ENCODE results near the gene RGS14. TPM values are rescaled to one million over a fixed set of nuclear protein-coding genes. Genes with fewer than 3 reads are reported as not detected.
"Not testable (repeated sequence)": the region's sequence is repeated elsewhere in the genome, so short reads cannot be mapped to it uniquely, and the experiment has no call there.

RGS14 gene
- total RNA-seq, 1 experiment from 2014 or later: 12.3 TPM

DNA sequence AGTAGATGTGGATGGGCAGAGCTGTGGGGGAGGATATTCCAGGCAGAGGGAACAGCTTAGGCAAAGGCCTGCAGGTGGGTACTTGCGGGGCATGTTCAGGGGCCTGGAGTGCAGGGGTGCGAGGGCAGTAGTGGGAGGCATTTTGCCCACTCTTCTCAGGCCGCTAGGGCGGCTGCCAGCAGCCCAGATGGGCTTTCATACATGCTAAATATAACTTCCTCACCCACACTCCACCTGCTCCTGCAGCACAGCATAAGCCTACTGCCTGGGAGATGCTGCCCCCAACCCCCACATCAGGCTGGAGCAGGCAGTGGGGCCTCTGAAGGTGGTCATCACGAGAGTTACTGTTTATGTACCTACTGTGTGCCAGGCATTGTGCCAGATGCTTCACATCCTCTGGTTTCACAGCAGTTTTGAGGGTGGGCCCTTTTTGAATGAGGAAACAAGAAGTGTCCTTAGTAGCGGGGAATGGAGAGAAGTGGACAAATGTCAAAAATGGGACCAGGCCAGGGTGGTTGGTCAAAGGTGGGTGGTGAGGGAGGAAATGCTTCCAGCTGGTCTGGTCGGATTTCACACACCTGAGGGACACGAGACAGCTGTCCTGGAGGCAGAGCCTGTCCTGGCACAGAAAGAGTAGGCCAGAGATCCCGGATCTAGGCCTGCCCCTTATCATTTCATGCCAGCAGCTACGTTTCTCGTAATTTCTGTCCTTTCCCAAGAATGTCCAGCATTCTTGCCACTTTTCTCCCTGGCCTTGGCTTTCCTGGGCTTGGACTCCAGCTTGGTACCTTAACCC lies 12.1 kb downstream of the RGS14 start:
- no peak for DNase-seq (ENCODE audit: low read depth, low spot score)
- in situ Hi-C loops (cut with HindIII; ENCODE audit: low pct_unique_long_range_greater_than_20kb, low sequenced_read_pairs): no loop called here

DNA sequence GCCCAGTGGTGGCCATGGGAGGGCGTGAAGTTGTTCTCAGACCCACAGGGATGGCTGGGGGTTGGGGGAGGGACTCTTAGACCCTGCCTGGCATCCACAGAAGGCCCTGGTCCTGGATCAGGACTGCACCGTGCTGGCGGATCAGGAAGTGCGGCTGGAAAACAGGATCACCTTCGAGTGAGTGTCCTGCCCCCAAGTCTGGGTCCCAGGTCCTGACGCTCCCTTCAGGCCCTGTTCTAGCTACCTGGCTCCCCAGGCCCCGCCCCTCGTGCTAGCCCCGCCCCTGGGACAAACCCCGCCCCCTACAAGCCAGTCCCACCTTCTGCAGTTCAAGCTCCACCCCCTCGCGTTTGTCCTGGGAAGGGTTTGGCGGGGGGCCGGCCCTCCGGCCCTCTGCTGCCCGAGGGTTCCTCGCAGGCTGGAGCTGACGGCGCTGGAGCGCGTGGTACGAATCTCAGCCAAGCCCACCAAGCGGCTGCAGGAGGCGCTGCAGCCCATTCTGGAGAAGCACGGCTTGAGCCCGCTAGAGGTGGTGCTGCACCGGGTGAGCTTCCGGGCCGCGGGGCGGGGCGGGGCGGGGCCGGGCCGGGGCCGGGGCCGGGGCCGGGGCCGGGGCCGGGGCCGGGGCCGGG lies 12.9 kb downstream of the RGS14 start:
- in situ Hi-C loops (cut with HindIII; ENCODE audit: low pct_unique_long_range_greater_than_20kb, low sequenced_read_pairs): no loop called here
- peak; percentile 89 for DNase-seq (ENCODE audit: low read depth, low spot score)

DNA sequence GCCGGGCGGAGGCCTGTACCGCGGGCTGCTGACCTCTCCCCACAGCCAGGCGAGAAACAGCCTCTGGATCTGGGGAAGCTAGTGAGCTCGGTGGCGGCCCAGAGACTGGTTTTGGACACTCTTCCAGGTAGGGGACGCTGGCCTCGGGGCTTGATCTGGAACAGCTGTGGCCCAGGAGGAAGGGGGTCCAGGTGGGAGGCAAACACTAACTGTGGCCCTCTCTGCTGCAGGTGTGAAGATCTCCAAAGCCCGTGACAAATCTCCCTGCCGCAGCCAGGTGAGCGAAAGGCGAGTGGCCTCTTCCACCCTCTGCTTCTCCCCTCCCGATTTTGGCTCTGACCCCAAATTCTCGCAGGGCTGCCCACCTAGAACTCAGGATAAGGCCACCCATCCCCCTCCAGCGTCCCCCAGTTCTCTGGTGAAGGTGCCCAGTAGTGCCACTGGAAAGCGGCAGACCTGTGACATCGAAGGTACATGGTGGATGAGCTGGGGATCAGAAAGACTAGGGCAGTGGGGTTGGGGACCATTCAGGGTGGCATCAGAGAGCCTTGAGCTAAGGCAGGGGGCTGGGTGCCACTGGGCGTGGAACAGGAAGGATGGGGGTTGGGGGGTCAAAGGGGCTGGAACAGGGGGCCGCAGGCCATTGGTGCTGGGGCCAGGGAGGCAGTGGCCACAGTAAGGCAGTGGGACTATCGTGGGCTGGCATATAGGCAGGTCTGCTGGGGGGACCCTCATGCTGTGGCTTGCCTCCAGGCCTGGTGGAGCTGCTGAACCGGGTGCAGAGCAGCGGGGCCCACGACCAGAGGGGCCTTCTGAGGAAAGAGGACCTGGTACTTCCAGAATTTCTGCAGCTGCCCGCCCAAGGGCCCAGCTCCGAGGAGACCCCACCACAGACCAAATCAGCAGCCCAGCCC lies 13.7 kb downstream of the RGS14 start:
- no peak for DNase-seq (ENCODE audit: low read depth, low spot score)
- in situ Hi-C loops (cut with HindIII; ENCODE audit: low pct_unique_long_range_greater_than_20kb, low sequenced_read_pairs): no loop called here

DNA sequence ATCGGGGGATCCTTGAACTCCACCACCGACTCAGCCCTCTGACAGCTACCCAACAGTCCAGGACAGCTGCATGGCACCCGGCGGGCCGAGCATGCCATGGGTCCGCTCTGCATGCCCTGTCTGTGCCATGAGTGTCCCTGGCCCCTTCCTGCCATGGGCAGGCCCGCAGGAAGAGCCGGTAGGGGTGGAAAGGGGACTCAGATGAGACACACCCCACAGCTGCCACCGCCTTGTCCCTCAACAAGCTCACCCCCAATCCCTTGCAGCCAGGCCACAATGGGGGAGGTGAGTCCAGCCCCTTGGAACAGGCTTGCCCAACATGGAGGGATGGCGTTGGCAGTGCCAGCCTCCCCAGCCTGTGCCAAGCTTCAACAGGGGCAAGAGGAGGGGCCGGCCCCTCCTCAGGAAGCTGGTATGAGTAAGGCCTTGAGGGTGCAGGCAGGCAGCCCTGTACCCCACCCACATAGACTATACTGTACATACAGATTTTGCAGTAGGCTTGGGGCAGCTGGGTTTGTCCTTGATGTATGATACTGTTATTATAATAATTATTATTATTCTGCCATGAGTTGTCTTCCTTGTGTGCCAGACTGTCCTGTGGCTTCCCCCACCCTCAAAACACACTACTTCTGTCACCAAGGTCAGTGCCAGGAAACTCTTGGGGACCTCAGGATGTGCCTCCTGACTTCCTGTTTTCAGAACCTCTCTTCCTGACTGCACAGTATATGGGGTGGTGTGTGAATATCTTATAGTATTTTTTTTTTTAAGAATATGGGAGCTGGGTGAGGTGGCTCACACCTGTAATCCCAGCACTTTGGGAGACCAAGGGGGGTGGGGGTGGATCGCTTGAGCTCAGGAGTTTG lies 14.5 kb downstream of the RGS14 start:
- in situ Hi-C loops (cut with HindIII; ENCODE audit: low pct_unique_long_range_greater_than_20kb, low sequenced_read_pairs): no loop called here
- DNase-seq (ENCODE audit: low read depth, low spot score): no peak

DNA sequence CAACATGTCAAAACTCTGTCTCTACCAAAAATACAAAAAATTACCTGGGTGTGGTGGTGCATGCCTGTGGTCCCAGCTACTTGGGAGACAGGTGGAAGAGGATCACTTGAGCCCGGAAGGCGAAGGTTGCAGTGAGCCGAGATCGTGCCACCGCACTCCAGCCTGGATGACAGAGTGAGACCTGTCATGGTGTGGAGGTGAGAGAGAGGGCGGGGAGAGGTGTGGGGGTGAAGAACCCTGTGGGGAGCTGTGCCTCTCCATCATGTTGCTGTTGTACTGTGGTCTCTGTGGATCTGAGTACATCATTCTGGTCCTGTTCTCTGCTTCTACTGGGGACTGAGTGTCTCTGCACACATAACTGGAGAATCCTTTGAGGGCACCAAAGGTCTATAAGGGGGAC lies 15.2 kb downstream of the RGS14 start:
- in situ Hi-C loops (cut with HindIII; ENCODE audit: low pct_unique_long_range_greater_than_20kb, low sequenced_read_pairs): no loop called here
- no peak for DNase-seq (ENCODE audit: low read depth, low spot score)

DNA sequence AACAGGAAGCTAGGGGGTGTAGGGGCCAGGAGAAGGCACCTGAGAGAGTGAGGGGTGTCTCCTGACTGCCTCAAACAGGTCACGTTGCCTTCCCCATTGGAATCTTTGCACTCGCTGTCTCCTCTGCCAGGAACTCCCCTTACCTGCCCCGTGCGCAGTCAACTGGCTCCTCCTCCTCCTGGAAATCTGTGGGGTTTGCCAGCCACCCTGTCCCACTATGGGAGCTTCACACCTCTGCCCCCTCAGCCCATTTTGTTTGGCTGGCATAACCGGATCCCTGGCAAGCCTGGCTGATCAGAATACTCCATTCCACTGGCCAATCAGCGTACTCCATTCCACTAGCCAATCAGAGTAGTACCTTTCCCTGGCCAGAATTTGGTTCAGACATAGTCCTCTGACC lies 16.1 kb downstream of the RGS14 start:
- DNase-seq (ENCODE audit: low read depth, low spot score): no peak
- in situ Hi-C loops (cut with HindIII; ENCODE audit: low pct_unique_long_range_greater_than_20kb, low sequenced_read_pairs): no loop called here

DNA sequence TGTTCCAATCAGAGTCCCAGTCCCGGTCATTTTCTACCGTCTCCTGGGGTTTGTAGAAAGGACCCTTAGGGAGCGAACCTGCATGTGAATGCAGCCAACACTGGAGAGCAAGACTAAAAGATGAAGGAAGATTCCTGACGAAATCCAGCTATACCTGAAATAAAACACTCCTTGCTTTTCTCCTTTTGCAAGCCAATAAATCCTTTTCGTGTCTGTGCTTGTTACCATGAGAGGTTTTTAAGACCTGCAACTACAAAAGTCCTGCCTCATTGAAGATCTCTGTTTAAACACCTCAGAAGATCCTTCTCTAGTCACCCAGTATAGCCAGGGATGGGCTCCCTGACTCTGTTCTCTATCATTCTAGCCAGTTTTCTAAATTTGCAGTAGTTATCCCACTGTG lies 16.5 kb downstream of the RGS14 start:
- no peak for DNase-seq (ENCODE audit: low read depth, low spot score)
- in situ Hi-C loops (cut with HindIII; ENCODE audit: low pct_unique_long_range_greater_than_20kb, low sequenced_read_pairs): no loop called here

DNA sequence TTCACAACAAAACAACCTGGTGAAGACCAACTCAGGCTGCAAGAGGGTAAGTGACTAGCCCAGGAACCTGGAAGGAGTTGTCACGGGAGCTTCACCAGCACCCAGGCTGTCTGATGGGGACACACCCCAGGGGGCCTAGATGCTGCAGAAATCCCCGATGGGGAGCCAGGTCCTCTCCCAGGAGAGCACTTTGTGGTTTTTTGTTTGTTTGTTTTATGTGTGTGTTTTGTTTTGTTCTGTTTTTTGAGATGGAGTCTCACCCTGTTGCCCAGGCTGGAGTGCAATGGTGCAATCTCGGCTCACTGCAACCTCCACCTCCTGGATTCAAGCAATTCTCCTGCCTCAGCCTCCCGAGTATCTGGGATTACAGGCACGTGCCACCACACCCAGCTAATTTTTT lies 17.8 kb downstream of the RGS14 start:
- DNase-seq (ENCODE audit: low read depth, low spot score); in situ Hi-C loops (cut with HindIII; ENCODE audit: low pct_unique_long_range_greater_than_20kb, low sequenced_read_pairs): not testable (repeated sequence)

DNA sequence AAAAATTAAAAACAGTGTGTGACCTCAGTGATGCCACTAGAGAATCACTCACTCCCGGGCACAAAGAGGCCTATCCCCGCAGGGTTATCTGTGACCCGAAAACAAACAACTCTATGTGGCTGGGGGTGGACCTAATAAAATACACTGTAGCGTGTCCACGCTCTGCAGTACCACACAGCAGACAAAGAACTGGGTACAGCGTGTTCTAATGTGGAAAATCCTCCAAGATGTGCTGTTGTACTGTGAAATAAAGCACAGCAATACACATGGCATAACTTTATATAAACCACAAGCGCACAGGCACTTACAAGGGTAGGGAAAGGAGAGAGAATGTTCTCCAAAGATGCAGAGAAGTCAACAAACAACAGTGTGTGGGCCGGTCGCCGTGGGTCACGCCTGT lies 18.4 kb downstream of the RGS14 start:
- in situ Hi-C loops (cut with HindIII; ENCODE audit: low pct_unique_long_range_greater_than_20kb, low sequenced_read_pairs): no loop called here

DNA sequence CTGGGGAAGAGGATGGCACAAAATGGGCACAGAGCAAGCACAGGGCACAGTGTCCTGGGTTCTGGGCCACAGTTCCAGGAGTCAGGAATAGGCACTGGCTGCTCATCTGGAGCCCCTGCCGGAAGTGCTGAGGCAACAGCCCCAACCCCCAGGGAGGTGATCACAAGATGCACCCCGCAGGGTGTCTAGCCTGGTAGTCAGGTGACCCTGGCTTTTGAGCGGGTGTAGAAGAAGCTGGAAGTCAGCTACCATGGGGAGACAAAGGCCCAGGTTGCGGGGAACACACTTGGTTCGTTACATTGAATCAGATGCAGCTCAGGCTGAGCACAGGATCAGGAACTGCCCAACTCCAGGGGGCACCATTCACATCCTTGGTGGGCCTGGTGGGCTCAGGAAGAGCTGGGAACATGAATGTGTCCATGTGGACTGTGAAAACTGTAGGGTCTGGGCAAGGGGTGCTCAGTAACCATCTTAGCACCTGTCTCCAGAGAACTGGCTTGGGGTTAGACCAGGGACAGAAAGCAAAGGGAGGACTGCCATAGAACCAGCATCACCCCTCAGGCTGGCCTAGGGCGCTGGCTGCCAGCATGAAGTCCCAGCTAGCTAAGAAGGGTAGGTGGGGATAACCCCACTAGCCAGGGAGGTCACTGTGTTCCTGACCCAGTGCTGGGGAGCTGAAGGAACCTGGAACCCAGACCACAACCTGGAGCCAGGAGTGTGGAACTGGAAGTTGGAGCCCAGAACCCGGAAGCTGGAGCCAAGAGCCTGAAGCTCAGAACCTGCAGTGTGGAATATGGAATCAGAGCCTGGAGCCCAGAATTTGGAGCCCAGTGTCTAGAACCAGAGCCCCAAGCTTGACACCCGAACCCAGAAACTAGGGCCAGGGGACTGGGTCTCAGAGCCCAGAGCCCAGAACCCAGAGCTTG lies 20.4 kb downstream of the RGS14 start:
- in situ Hi-C loops (cut with HindIII; ENCODE audit: low pct_unique_long_range_greater_than_20kb, low sequenced_read_pairs): no loop called here
- DNase-seq (ENCODE audit: low read depth, low spot score): no peak

More for the DNA sequence above, 18.4 kb downstream of the RGS14 start:
- DNase-seq (ENCODE audit: low read depth, low spot score): no peak

DNA sequence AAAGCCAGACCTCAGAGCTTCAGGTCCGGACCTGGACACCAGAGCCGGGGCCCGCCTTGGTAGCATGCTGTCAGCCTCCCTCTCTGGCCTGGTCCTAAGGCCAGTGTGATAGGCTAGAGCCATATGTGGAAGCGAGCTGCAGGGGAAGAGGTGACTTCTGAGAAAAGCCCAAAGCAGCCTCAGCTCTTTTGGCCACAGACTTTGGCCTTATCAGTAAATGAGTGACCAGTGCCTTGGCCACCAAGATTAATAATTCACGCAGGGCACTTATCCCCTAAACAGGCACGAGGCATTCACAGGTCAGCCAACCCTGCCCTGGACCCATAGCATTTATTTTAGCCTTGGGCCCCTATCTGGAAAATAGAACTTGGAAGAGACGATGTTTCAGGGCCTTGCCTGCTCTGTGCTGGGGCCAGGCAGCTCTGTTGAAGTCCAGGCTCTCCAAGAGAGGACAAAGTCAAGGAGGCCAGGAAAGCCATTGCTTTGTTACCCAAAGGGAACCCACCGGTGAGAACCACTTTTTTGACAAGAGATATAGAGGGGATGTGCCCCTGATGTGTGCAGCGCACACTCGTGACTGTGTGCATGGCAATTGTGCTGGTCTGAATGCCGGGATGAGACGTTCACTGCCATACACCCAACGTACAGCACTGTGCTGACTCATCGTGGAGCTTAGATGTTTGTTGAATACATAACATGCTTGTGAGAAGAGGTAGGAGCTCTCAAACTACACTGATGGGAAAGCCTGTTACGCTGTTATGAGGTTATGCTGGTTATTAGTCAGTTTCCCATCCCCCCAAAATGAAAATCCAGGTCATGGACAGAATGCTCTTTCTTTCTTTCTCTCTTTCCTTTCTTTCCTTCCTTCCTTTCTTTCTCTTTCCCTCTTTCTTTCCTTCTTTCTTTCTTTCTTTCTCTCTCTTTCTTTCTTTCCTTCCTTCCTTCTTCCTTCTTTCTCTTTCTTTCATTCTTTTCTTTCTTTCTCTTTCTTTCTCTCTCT lies 21.5 kb downstream of the RGS14 start:
- in situ Hi-C loops (cut with HindIII; ENCODE audit: low pct_unique_long_range_greater_than_20kb, low sequenced_read_pairs): no loop called here

DNA sequence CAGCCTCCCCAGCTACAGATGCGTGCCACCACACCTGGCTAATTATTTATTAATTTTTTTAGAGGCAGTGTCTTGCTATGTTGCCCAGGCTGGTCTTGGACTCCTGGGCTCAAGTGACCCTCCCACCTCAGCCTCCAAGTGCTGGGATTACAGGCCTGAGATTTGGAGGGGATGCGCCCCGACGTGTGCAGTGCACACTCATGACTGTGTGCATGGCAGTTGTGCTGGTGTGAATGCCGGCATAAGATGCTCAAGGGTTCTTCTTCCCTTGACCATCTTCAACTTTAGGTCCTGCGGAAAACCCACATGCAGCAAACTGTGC lies 23.0 kb downstream of the RGS14 start:
- no peak for DNase-seq (ENCODE audit: low read depth, low spot score)
- in situ Hi-C loops (cut with HindIII; ENCODE audit: low pct_unique_long_range_greater_than_20kb, low sequenced_read_pairs): no loop called here

More for the DNA sequence above, 21.5 kb downstream of the RGS14 start:
- no peak for DNase-seq (ENCODE audit: low read depth, low spot score)

DNA sequence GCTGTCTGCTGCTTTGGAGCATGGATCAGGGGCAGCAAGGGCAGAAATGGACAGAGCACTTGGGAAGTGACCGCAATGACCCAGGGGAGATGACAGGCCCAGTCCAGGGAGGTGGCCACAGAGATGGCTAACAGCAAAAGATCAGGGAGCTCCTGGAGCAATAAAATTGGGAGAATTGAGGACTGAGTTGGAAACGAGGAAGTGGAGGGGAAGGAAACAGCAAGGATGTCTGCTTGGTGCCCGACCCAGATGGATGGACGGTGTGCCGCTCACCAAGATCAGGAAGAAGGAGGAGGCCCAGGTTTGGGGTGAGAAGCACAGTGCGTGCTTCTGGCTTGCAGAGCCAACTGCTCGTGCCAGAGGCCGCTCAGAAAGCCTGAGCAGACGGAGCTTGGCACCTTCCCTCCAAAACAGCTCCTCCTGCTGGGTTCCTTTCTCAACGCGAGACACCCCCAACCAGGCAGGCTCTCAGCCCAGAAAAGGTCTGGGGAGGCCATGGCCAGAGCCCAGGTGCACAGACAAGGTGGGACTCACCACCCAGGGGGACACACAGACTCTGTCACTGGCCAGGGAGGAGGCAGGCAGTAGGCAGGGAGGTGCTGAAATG lies 24.8 kb downstream of the RGS14 start:
- DNase-seq (ENCODE audit: low read depth, low spot score): no peak
- in situ Hi-C loops (cut with HindIII; ENCODE audit: low pct_unique_long_range_greater_than_20kb, low sequenced_read_pairs): no loop called here

DNA sequence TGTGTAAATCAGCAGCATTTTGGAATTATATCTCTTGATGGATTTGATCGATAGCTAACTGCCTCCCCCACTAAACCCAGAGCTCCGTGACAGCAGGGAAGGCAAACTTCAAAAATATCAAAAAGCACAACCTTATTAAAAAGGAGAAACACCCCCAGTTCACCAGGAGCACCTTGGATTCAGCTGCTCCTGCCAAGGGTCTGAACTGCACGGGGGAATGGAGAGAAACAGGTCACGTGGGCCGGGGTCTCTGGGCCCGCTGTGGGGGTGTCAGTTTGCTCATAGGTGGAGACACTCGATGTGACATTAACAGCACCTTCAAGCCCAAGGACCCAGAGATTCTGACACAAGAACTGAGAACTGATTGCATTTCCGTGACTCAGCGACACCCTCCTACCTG lies 25.5 kb downstream of the RGS14 start:
- in situ Hi-C loops (cut with HindIII; ENCODE audit: low pct_unique_long_range_greater_than_20kb, low sequenced_read_pairs): no loop called here

DNA sequence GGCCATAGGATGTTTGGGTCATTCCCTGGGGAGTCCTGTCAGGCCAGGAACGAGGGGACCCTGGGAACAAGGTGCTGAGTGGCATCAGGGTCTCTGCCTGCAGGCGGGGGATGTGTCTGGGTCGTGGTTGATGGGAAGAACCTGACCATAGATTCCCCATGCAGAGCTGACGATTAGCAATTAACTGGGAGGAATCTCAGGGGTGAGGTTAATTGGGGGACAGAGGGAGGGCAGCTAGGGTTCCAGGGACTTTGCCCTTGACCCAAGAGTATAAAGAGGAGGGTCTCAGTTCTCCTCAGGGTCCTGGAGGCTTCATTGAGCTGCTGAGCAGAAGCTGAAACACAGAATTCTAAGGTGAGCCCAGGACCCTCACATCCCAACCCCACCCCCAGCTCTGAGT lies 26.4 kb downstream of the RGS14 start, which contains the start of gene SLC34A1:
SLC34A1 (plus strand) TSS at position 301 of the 400 bp plus-strand sequence. CDS start 1,308 bp downstream, outside the sequence.
- in situ Hi-C loops (cut with HindIII; ENCODE audit: low pct_unique_long_range_greater_than_20kb, low sequenced_read_pairs): no loop called here
- DNase-seq (ENCODE audit: low read depth, low spot score): no peak

More for the DNA sequence above, 25.5 kb downstream of the RGS14 start:
- DNase-seq (ENCODE audit: low read depth, low spot score): no peak
